Natural killer cell (primary cell): Measurements from ENCODE around the gene NR6A1. TPM values are rescaled to one million over a fixed set of nuclear protein-coding genes. Genes with fewer than 3 reads are reported as not detected.

Experiments used
- ATAC-seq, 3 donors: fragments of 150-1000 bp in 2 of 3; fragments of 200-7000 bp in 1 of 3; cut with Tn5 transposase; 1 replicate in 1 of 3; 2 replicates in 2 of 3; pipeline ENCODE4 v1.10.0; 2021; ENCODE audit warnings: mild to moderate bottlenecking in 2 of 3, moderate library complexity in 2 of 3
- DNase-seq, 2 donors: peaks; one replicate each; pipeline versions ENCODE4 v3.0.0 to v3.0.0-alpha.2; 2013 to 2021; ENCODE audit warnings: mixed read lengths in 1 of 2
- H3K27ac ChIP-seq: one replicate; pipeline ENCODE4 v1.5.1; 2013; ENCODE audit warnings: mild to moderate bottlenecking, low read length
- H3K27me3 ChIP-seq: one replicate; pipeline ENCODE4 v1.6.1; 2013; ENCODE audit warnings: low read length; ENCODE audit not compliant: control insufficient read depth, insufficient read depth
- H3K36me3 ChIP-seq: one replicate; pipeline ENCODE4 v1.6.1; 2013; ENCODE audit warnings: low read length; ENCODE audit not compliant: control insufficient read depth, insufficient read depth
- H3K4me1 ChIP-seq: one replicate; pipeline ENCODE4 v1.6.1; 2013; ENCODE audit warnings: low read length; ENCODE audit not compliant: control insufficient read depth, insufficient read depth
- H3K4me3 ChIP-seq: one replicate; pipeline ENCODE4 v1.5.1; 2013; ENCODE audit warnings: low read length
- H3K9me3 ChIP-seq: one replicate; pipeline ENCODE4 v1.6.1; 2013; ENCODE audit warnings: low read length; ENCODE audit not compliant: control insufficient read depth, insufficient read depth
- H3K27ac Mint-ChIP-seq, 2 donors: one replicate each; pipeline ENCODE4 v1.8.0; 2022; ENCODE audit warnings: mild to moderate bottlenecking in 2 of 2, mixed read lengths in 2 of 2, moderate library complexity in 1 of 2
- H3K27me3 Mint-ChIP-seq, 2 donors: one replicate each; pipeline ENCODE4 v1.8.0; 2022; ENCODE audit warnings: low read depth in 2 of 2, mixed read lengths in 2 of 2
- H3K36me3 Mint-ChIP-seq: one replicate; pipeline ENCODE4 v1.8.0; 2022; ENCODE audit warnings: mixed read lengths
- H3K4me1 Mint-ChIP-seq, 2 donors: one replicate each; pipeline ENCODE4 v1.8.0; 2022; ENCODE audit warnings: mixed read lengths in 2 of 2
- H3K4me3 Mint-ChIP-seq: one replicate; pipeline ENCODE4 v1.8.0; 2022; ENCODE audit warnings: mild to moderate bottlenecking, moderate library complexity, mixed read lengths
- H3K9me3 Mint-ChIP-seq, 2 donors: one replicate each; pipeline ENCODE4 v1.8.0; 2022; ENCODE audit warnings: mixed read lengths in 2 of 2
- WGBS: methylation state at CpG from one replicate; pipeline ENCODE4 v1.1.7; 2013; ENCODE audit warnings: missing lambda C conversion rate; ENCODE audit not compliant: insufficient coverage; 5-methylcytosine and 5-hydroxymethylcytosine counted together
- intact Hi-C: fragments of 100-400 bp; cut with micrococcal nuclease; formaldehyde crosslinking; loops from one replicate; pipeline ENCODE4 v1.14.2; 2022
- total RNA-seq, 4 donors: library from RNA; stranded (reverse); fragments of 120-200 nt in 1 of 4; gene quantifications; one replicate each; pipeline versions ENCODE4 v1.2.3 to v1.2.4, GENCODE V29; 2013 to 2022
- TF ChIP-seq, protein P1 (sequence below): fragments of 200-600 bp; IDR thresholded peaks from one replicate; pipeline ENCODE4 v1.8.0; 2022; ENCODE audit warnings: antibody characterized with exemption

NR6A1 gene
- total RNA-seq, 3 donors from 2014 or later (not counting 1 experiment from before 2014, with no cell fraction given): 0.07 to 0.75 (median 0.49) TPM

DNA sequence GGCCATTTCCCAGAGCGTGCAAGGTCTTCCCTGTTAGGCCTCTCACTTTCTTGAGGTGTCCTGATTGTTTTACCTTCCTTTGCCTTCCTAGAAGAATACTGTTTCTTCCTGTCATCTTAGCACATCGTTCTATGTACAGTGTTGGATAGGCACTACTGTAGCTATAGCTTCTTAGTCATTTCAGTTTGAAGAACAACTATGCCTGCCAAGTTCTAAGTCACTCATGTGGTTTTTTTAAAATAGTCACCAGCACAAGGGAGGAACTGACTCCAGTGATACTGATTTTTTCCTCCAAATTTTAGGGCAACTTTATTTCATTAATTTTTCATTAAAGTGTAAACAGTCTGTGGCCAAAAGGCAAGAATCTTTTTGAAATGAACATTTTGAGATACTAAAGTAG, 141.5 kb downstream of the NR6A1 start:
- Mint-ChIP-seq H3K36me3 (no peaks in the 10 kb centered on the region), H3K4me1 (peaks cover 41 to 57% of the 10 kb centered on the region in 2 donors), H3K4me3 (peak overlapping the region; percentile 51), H3K9me3 (no peaks in the 10 kb centered on the region), H3K27me3 (no peaks in the 10 kb centered on the region), H3K27ac (peak overlapping the region in 1 of 2 donors; percentile 79)
- Histone ChIP-seq H3K4me1 (peaks cover 26% of the 10 kb centered on the region), H3K9me3 (no peaks in the 10 kb centered on the region), H3K27ac (peak overlapping the region; percentile 11), H3K27me3 (no peaks in the 10 kb centered on the region), H3K36me3 (no peaks in the 10 kb centered on the region), H3K4me3 (no peak overlapping the region)
- no peak for DNase-seq
- 51% methylated on average over 2 of the region's 2 CpGs for WGBS
- TF ChIP-seq, protein P1, sequence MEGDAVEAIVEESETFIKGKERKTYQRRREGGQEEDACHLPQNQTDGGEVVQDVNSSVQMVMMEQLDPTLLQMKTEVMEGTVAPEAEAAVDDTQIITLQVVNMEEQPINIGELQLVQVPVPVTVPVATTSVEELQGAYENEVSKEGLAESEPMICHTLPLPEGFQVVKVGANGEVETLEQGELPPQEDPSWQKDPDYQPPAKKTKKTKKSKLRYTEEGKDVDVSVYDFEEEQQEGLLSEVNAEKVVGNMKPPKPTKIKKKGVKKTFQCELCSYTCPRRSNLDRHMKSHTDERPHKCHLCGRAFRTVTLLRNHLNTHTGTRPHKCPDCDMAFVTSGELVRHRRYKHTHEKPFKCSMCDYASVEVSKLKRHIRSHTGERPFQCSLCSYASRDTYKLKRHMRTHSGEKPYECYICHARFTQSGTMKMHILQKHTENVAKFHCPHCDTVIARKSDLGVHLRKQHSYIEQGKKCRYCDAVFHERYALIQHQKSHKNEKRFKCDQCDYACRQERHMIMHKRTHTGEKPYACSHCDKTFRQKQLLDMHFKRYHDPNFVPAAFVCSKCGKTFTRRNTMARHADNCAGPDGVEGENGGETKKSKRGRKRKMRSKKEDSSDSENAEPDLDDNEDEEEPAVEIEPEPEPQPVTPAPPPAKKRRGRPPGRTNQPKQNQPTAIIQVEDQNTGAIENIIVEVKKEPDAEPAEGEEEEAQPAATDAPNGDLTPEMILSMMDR: no peak
- ATAC-seq: no peak
- intact Hi-C loops: no loop called here

DNA sequence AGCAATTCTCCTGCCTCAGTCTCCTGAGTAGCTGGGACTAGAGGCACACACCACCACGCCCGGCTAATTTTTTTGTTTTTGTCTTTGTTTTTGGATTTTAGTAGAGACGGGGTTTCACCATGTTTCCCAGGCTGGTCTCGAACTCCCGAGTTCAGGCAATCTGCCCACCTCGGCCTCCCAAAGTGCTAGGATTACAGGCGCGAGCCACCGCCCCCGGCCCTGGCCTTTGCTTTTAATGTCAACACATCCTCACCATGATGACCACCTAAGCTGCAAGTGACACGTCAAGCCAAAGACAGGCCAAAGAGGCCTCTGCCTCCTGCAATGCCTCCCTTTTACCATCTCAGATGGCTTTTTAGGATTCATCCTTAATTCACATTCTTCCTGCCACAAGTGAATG, 142.4 kb downstream of the NR6A1 start:
- Histone ChIP-seq H3K27ac (no peak overlapping the region), H3K4me3 (no peak overlapping the region), H3K27me3 (no peaks in the 10 kb centered on the region), H3K36me3 (no peaks in the 10 kb centered on the region), H3K4me1 (peaks cover 34% of the 10 kb centered on the region), H3K9me3 (no peaks in the 10 kb centered on the region)
- H3K36me3 Mint-ChIP-seq: no peaks in the 10 kb centered on the region
- no peaks in the 10 kb centered on the region for H3K9me3 Mint-ChIP-seq
- H3K27me3 Mint-ChIP-seq: no peaks in the 10 kb centered on the region
- ATAC-seq: no peak
- WGBS: 92% methylated on average over 11 of the region's 11 CpGs
- peak overlapping the region; percentile 6 for H3K4me3 Mint-ChIP-seq
- TF ChIP-seq, protein P1: no peak
- no peak for DNase-seq
- H3K4me1 Mint-ChIP-seq: peaks cover 49 to 65% of the 10 kb centered on the region in 2 donors
- H3K27ac Mint-ChIP-seq: peak overlapping the region in 1 of 2 donors; percentile 79
- intact Hi-C loops: no loop called here

DNA sequence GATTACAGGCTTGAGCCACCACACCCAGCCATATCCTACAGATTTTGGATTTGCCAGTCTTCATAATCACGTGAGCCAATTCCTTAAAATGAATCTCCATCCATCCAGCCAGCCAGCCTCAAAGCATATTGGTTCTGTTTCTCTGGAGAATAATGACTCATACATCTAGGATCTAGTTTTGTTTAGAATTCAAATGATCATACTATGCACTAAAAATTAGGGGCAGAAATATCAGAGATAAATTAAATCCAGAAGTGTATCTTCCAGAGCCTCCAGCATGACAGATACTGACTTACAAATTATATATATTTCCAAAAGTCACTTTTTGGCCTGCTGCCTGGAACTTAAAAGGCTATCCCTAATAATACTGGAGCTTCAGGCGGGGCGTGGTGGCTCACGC, 144.8 kb downstream of the NR6A1 start:
- DNase-seq: no peak
- TF ChIP-seq, protein P1: no peak
- Histone ChIP-seq H3K36me3 (no peaks in the 10 kb centered on the region), H3K4me1 (peaks cover 51% of the 10 kb centered on the region), H3K27me3 (no peaks in the 10 kb centered on the region), H3K4me3 (no peak overlapping the region), H3K9me3 (no peaks in the 10 kb centered on the region), H3K27ac (peak overlapping the region; percentile 90)
- peak overlapping the region; percentile 71 to 99 for H3K27ac Mint-ChIP-seq
- no peaks in the 10 kb centered on the region for H3K9me3 Mint-ChIP-seq
- intact Hi-C loops: no loop called here
- 97% methylated on average over 4 of the region's 4 CpGs for WGBS
- H3K36me3 Mint-ChIP-seq: no peaks in the 10 kb centered on the region
- ATAC-seq: no peak
- H3K27me3 Mint-ChIP-seq: no peaks in the 10 kb centered on the region
- H3K4me1 Mint-ChIP-seq: peaks cover 55 to 69% of the 10 kb centered on the region in 2 donors
- peak overlapping the region; percentile 74 for H3K4me3 Mint-ChIP-seq

DNA sequence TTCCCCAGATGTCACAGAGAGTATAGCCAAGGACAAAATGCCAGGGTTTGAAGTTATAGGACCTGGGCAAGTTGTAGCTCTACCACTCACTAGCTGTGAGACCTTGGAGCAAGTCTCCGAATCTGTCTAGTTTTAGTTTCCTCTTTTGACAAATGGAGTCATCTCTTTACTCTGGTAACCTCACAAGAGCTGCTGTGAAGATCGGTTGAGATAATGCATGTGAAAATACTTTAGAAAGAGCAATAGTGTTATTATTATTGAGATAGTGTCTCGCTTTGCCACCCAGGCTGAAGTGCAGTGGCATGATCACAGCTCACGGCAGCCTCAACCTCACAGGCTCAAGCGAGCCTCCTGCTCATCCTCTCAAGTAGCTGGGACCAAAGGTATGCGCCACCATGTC, 146.0 kb downstream of the NR6A1 start:
- Mint-ChIP-seq H3K4me1 (peaks cover 63 to 76% of the 10 kb centered on the region in 2 donors), H3K4me3 (peak overlapping the region; percentile 74), H3K36me3 (no peaks in the 10 kb centered on the region), H3K27me3 (no peaks in the 10 kb centered on the region), H3K9me3 (no peaks in the 10 kb centered on the region), H3K27ac (peak overlapping the region; percentile 71 to 99)
- Histone ChIP-seq H3K27ac (peak overlapping the region; percentile 90), H3K36me3 (no peaks in the 10 kb centered on the region), H3K4me1 (peaks cover 57% of the 10 kb centered on the region), H3K4me3 (no peak overlapping the region), H3K27me3 (no peaks in the 10 kb centered on the region), H3K9me3 (no peaks in the 10 kb centered on the region)
- TF ChIP-seq, protein P1: no peak
- peak; percentile 61 to 84 (median 73) for ATAC-seq
- peak; percentile 19 to 25 for DNase-seq
- intact Hi-C loops: no loop called here
- WGBS: 35% methylated on average over 6 of the region's 6 CpGs
